Parathyroid adenoma (tissue), 2 donors: ENCODE measurements around the gene LUC7L3.

ENCODE experiments used
- H2AFZ ChIP-seq: fragments of 300-600 bp; sonication (generic); one replicate; pipeline ENCODE4 v1.7.0; 2017; ENCODE audit warnings: antibody characterized with exemption, mild to moderate bottlenecking
- H3K27ac ChIP-seq: fragments of 300-600 bp; sonication (generic); one replicate; pipeline ENCODE4 v1.7.0; 2017
- H3K27me3 ChIP-seq: fragments of 300-600 bp; sonication (generic); one replicate; pipeline ENCODE4 v1.7.0; 2017; ENCODE audit warnings: low read length; ENCODE audit not compliant: control insufficient read depth, insufficient read depth
- H3K36me3 ChIP-seq: fragments of 300-600 bp; sonication (generic); one replicate; pipeline ENCODE4 v1.7.0; 2017; ENCODE audit warnings: low read length; ENCODE audit not compliant: control insufficient read depth, insufficient read depth
- H3K4me1 ChIP-seq: fragments of 300-600 bp; sonication (generic); one replicate; pipeline ENCODE4 v1.7.0; 2017; ENCODE audit warnings: control low read depth
- H3K4me2 ChIP-seq: fragments of 300-600 bp; sonication (generic); one replicate; pipeline ENCODE4 v1.7.0; 2017; ENCODE audit warnings: low read length
- H3K4me3 ChIP-seq: fragments of 300-600 bp; sonication (generic); one replicate; pipeline ENCODE4 v1.7.0; 2017; ENCODE audit warnings: low read depth, low read length
- H3K79me2 ChIP-seq: fragments of 300-600 bp; sonication (generic); one replicate; pipeline ENCODE4 v1.7.0; 2017; ENCODE audit warnings: control low read depth
- H3K9ac ChIP-seq: fragments of 300-600 bp; sonication (generic); one replicate; pipeline ENCODE4 v1.7.0; 2017; ENCODE audit warnings: mild to moderate bottlenecking
- H3K9me3 ChIP-seq: fragments of 300-600 bp; sonication (generic); one replicate; pipeline ENCODE4 v1.7.0; 2017; ENCODE audit warnings: low read length; ENCODE audit not compliant: control insufficient read depth
- TF ChIP-seq, protein P1 (sequence below): fragments of 300-600 bp; sonication (generic); IDR thresholded peaks from one replicate; pipeline ENCODE4 v1.7.0; 2017; ENCODE audit warnings: antibody characterized with exemption, mild to moderate bottlenecking
- donor health status: primary hyperparathyroidism.

Gene LUC7L3

DNA sequence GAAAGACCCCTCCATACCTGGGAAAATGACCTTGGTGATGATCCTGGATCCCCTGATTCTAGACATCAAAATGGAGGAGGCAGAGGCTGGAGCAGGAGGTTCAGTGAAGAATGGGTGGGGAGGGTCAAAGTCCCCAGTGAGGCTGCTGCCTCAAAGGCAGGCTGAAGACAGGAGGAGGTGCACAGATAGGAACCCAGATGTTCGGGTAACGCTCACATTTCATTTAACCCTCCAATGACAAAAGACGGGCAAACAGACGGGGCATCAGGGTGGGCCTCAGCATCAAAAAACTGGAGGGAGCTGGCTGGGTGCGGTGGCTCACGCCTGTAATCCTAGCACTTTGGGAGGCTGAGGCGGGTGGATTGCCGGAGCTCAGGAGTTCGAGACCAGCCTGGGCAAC, 48.0 kb downstream of the LUC7L3 start, which contains the start of gene ANKRD40CL:
TSS of gene ANKRD40CL (minus strand) at position 73 of the 400 bp plus-strand sequence. CDS start 605 bp downstream, outside the sequence.
- H3K4me3 ChIP-seq: no peak within 1 kb of the TSS
- no peak within 1 kb of the TSS for H3K27ac ChIP-seq
- no peaks in the 10 kb centered on the region for H3K79me2 ChIP-seq
- H3K27me3 ChIP-seq: no peaks in the 10 kb centered on the region
- peaks cover 3% of the 10 kb centered on the region for H3K4me1 ChIP-seq
- no peak within 1 kb of the TSS for H3K9ac ChIP-seq
- no peaks in the 10 kb centered on the region for H3K36me3 ChIP-seq
- TF ChIP-seq, protein P1, sequence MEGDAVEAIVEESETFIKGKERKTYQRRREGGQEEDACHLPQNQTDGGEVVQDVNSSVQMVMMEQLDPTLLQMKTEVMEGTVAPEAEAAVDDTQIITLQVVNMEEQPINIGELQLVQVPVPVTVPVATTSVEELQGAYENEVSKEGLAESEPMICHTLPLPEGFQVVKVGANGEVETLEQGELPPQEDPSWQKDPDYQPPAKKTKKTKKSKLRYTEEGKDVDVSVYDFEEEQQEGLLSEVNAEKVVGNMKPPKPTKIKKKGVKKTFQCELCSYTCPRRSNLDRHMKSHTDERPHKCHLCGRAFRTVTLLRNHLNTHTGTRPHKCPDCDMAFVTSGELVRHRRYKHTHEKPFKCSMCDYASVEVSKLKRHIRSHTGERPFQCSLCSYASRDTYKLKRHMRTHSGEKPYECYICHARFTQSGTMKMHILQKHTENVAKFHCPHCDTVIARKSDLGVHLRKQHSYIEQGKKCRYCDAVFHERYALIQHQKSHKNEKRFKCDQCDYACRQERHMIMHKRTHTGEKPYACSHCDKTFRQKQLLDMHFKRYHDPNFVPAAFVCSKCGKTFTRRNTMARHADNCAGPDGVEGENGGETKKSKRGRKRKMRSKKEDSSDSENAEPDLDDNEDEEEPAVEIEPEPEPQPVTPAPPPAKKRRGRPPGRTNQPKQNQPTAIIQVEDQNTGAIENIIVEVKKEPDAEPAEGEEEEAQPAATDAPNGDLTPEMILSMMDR: no peak
- H2AFZ ChIP-seq: no peak within 1 kb of the TSS
- H3K9me3 ChIP-seq: no peaks in the 10 kb centered on the region
- no peak within 1 kb of the TSS for H3K4me2 ChIP-seq

- H3K36me3 ChIP-seq: no peaks in the 10 kb centered on the region
- no peak overlapping the region for H2AFZ ChIP-seq
- TF ChIP-seq, protein P1: no peak
- no peaks in the 10 kb centered on the region for H3K79me2 ChIP-seq
- H3K27ac ChIP-seq: no peak overlapping the region
- no peak overlapping the region for H3K4me3 ChIP-seq
- H3K4me1 ChIP-seq: peaks cover 3% of the 10 kb centered on the region
- H3K9ac ChIP-seq: no peak overlapping the region
- no peaks in the 10 kb centered on the region for H3K27me3 ChIP-seq
- H3K4me2 ChIP-seq: no peak overlapping the region
- no peaks in the 10 kb centered on the region for H3K9me3 ChIP-seq
These were observed 49.0 kb downstream of the LUC7L3 start for GRCh38 chr17:50768346-50768761.

- H3K79me2 ChIP-seq: no peaks in the 10 kb centered on the region
- H3K27ac ChIP-seq: no peak overlapping the region
- TF ChIP-seq, protein P1: no peak
- H3K27me3 ChIP-seq: no peaks in the 10 kb centered on the region
- H3K4me3 ChIP-seq: no peak overlapping the region
- no peak overlapping the region for H3K9ac ChIP-seq
- H3K9me3 ChIP-seq: no peaks in the 10 kb centered on the region
- H3K4me1 ChIP-seq: no peaks in the 10 kb centered on the region
- H3K4me2 ChIP-seq: no peak overlapping the region
- no peak overlapping the region for H2AFZ ChIP-seq
- H3K36me3 ChIP-seq: no peaks in the 10 kb centered on the region
These were observed 50.5 kb downstream of the LUC7L3 start for GRCh38 chr17:50769884-50770283.

- TF ChIP-seq, protein P1: no peak
These were observed 50.9 kb downstream of the LUC7L3 start for GRCh38 chr17:50770346-50770745.

More at GRCh38 chr17:50770346-50770745, 50.9 kb downstream of the LUC7L3 start:
- Histone ChIP-seq H3K4me1 (no peaks in the 10 kb centered on the region), H3K4me3 (no peak overlapping the region), H3K27me3 (no peaks in the 10 kb centered on the region), H3K9me3 (no peaks in the 10 kb centered on the region), H3K79me2 (no peaks in the 10 kb centered on the region), H3K27ac (no peak overlapping the region), H3K4me2 (no peak overlapping the region), H3K36me3 (no peaks in the 10 kb centered on the region), H2AFZ (no peak overlapping the region), H3K9ac (no peak overlapping the region)
